Measurements from ENCODE around the gene TMEM171. TPM values are rescaled to one million over a fixed set of nuclear protein-coding genes. Genes with fewer than 3 reads are reported as not detected.
A peak's percentile ranks its signal among the peaks of the same experiment; 100 is the strongest.

Gene TMEM171
- total and polyA plus RNA-seq, 8 donors, result 1.2 to 59.8 (median 8.0) TPM

DNA sequence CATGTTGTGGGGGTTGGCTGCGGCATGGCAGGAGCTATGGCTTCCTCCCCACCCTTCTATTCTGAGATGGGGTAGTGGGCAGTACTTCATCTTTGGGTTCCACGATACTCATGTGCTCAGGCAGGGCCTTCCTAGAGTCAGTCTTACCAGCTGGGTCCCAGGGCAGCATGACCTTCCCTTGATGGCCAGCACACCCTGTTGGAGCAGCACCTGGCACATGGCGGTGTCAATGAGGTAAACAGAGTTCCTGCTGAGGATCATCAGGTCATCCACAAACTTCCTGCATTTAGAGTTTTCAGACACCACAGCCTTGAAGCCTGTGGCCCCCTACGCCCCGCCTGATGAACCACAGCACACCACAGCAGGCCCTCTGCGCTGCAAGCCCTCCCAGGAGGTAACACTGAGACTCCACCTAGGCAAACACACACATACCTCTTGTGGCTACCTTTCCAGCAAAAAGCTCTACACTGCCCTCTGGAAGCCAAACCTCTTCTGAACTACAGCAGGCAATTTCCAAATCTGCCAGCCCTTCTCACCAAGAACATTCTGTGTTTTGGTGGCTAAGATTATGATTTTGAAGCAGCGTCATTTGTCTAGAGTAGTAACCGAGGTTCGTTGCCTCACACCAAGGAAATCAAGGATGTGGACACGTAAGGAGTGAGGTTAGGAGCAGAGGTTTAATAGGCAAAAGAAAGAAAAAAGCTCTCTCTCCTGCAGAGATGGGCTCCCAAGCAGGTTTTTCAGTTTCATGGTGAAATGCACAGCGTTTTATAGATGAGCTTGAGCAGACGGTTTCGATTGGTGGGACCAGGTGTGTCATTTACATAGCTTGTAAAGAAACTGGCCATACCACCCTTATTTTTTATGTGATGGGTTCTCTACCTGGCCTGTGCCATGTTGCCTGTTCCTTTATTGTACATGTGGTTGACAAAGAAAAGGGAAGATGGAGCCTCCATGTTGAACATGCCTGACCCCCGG is 32.3 kb downstream of the TMEM171 start:
- DNase-seq, result peak in 1 of 2 donors; percentile 56
- Histone ChIP-seq H3K4me1 (no peaks in the 10 kb centered on the region), H3K27me3 (peaks cover 0 to 11% (median 0%) of the 10 kb centered on the region in 3 donors), H3K9me3 (no peaks in the 10 kb centered on the region), H3K4me3 (no peak overlapping the region), H3K27ac (no peak overlapping the region), H3K36me3 (no peaks in the 10 kb centered on the region)
- TF ChIP-seq POLR2A (IDR thresholded peaks at IDR 0.05) (no peak), CTCF (IDR thresholded peaks at IDR 0.05) (no peak), EP300 (IDR thresholded peaks at IDR 0.05) (no peak), POLR2AphosphoS5 (IDR thresholded peaks at IDR 0.05) (no peak)
- WGBS, 5 donors, result 67 to 84% (median 74%) methylated on average over 14 of the region's 14 CpGs
- intact Hi-C loops (cut with DNase I; ENCODE audit: low total_unique reads), result no loop called here

- Histone ChIP-seq H3K36me3 (no peaks in the 10 kb centered on the region), H3K4me1 (no peaks in the 10 kb centered on the region), H3K4me3 (no peak overlapping the region), H3K27me3 (peaks cover 0 to 17% (median 0%) of the 10 kb centered on the region in 3 donors), H3K27ac (no peak overlapping the region), H3K9me3 (no peaks in the 10 kb centered on the region)
- intact Hi-C loops (cut with DNase I; ENCODE audit: low total_unique reads), result no loop called here
- no peak for TF ChIP-seq POLR2A (IDR thresholded peaks at IDR 0.05)
- TF ChIP-seq CTCF (IDR thresholded peaks at IDR 0.05), result no peak
- no peak for TF ChIP-seq POLR2AphosphoS5 (IDR thresholded peaks at IDR 0.05)
- DNase-seq, result no peak
- 64 to 77% (median 74%) methylated on average over 7 of the region's 7 CpGs for WGBS, 5 donors
These were observed 33.1 kb downstream of the TMEM171 start for GRCh38 chr5:73153513-73153912.

- Histone ChIP-seq H3K9me3 (no peaks in the 10 kb centered on the region), H3K36me3 (no peaks in the 10 kb centered on the region), H3K27ac (no peak overlapping the region), H3K4me3 (no peak overlapping the region), H3K4me1 (no peaks in the 10 kb centered on the region), H3K27me3 (peaks cover 0 to 21% (median 0%) of the 10 kb centered on the region in 3 donors)
- WGBS, 5 donors, result 75 to 88% (median 79%) methylated on average over 5 of the region's 5 CpGs
- no peak for TF ChIP-seq CTCF (IDR thresholded peaks at IDR 0.05)
- TF ChIP-seq EP300 (IDR thresholded peaks at IDR 0.05), result no peak
- no peak for TF ChIP-seq POLR2A (IDR thresholded peaks at IDR 0.05)
- TF ChIP-seq POLR2AphosphoS5 (IDR thresholded peaks at IDR 0.05), result no peak
- DNase-seq, result no peak
- intact Hi-C loops (cut with DNase I; ENCODE audit: low total_unique reads), result no loop called here
These were observed 34.0 kb downstream of the TMEM171 start for GRCh38 chr5:73154208-73155006.
